Uterus (tissue), 4 donors: ENCODE data around the gene FOXA2. TPM values are rescaled to one million over a fixed set of nuclear protein-coding genes. Genes with fewer than 3 reads are reported as not detected.

ENCODE experiments used
- DNase-seq, 2 donors: peaks; one replicate each; pipeline ENCODE4 v3.0.0-alpha.2; 2019 to 2020
- H3K27ac ChIP-seq, 2 donors: fragments of 200-600 bp; sonication (generic); 1 replicate in 1 of 2; 2 replicates in 1 of 2; pipeline ENCODE4 v1.5.1; 2016 to 2018
- H3K27me3 ChIP-seq, 2 donors: fragments of 200-600 bp; sonication (generic); one replicate each; pipeline ENCODE4 v1.5.1; 2018 to 2019; ENCODE audit warnings: control low read depth in 1 of 2
- H3K36me3 ChIP-seq, 2 donors: fragments of 200-600 bp; sonication (generic); one replicate each; pipeline ENCODE4 v1.5.1; 2019; ENCODE audit warnings: control low read depth in 1 of 2
- H3K4me1 ChIP-seq, 2 donors: fragments of 200-600 bp; sonication (generic); one replicate each; pipeline ENCODE4 v1.5.1; 2018 to 2019; ENCODE audit warnings: control low read depth in 1 of 2
- H3K4me3 ChIP-seq, 2 donors: fragments of 200-600 bp; sonication (generic); 1 replicate in 1 of 2; 2 replicates in 1 of 2; pipeline ENCODE4 v1.5.1; 2018 to 2019; ENCODE audit warnings: mild to moderate bottlenecking in 1 of 2
- H3K9me3 ChIP-seq, 2 donors: fragments of 200-600 bp; sonication (generic); one replicate each; pipeline ENCODE4 v1.5.1; 2019; ENCODE audit warnings: control low read depth in 1 of 2
- CTCF ChIP-seq, 4 experiments: fragments of 200-600 bp in 2 of 4; fragments of 450-650 bp in 2 of 4; sonication (generic) in 2 of 4; IDR thresholded peaks; one replicate each; pipeline ENCODE4 v1.5.1; 2016 to 2019; ENCODE audit warnings: antibody characterized with exemption in 4 of 4, mild to moderate bottlenecking in 2 of 4, moderate library complexity in 1 of 4
- POLR2A ChIP-seq, 2 donors: fragments of 450-650 bp; IDR thresholded peaks; one replicate each; pipeline ENCODE4 v1.6.1; 2016; ENCODE audit warnings: antibody characterized with exemption in 2 of 2, mild to moderate bottlenecking in 1 of 2, moderate library complexity in 1 of 2
- intact Hi-C: fragments of 100-400 bp; cut with DNase I; formaldehyde crosslinking; loops from one replicate; pipeline ENCODE4 v1.15.1; 2023; ENCODE audit warnings: low total_unique reads
- total RNA-seq, 4 donors: library from RNA; depleted of rRNA in 3 of 4; stranded (reverse); fragments of >200 nt in 3 of 4; gene quantifications; one replicate each; pipeline versions ENCODE4 v1.1.0 to v1.2.4, GENCODE V29; 2014 to 2023
- donor health status: DM: yes; HTN: yes; CAD: no.

FOXA2 gene
- total RNA-seq, 4 donors from 2014 or later: 0.14 TPM; not detected in 3

DNA sequence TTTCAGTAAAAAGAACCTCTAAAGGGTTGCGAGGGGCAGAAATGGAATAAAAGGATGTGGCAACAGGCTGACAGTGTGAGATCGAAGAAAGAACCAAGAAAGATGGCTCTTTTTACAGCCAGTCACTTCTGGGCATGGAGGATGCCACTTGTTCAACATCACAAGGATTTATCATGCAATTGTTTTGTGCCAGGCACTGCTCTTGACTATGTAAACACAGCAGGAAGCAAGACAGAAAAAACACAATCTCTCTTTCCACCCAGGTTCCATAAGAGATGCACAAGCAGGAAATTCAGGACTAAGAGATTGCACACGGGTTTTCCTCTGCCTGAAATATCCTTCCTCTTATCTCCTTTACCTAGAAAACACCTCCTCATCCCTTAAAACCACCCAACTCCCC is 38.0 kb downstream of the FOXA2 start:
- no peak for DNase-seq
- intact Hi-C loops: no loop called here
- H3K27ac ChIP-seq: no peak overlapping the region

DNA sequence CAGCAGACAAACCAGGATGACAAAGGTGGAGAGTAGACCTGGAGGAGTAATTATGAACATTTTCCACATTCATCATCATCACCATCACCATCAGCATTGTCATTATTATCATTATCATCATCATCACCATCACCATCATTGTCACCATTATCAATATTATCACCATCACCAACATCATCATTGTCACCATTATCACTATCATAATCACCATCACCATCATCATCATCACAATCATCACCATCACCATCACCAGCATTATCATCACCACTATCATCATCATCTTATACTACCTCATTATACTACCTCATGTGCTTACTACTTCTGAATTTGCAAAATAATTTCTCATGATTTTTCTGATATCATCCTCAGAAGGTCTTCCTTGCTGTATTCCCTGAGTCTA is 39.3 kb downstream of the FOXA2 start:
- no peaks in the 10 kb centered on the region for H3K27me3 ChIP-seq
- TF ChIP-seq CTCF (IDR thresholded peaks at IDR 0.05) (no peak), POLR2A (IDR thresholded peaks at IDR 0.05) (no peak)
- no peak for DNase-seq
- no peaks in the 10 kb centered on the region for H3K9me3 ChIP-seq
- H3K36me3 ChIP-seq: no peaks in the 10 kb centered on the region
- no peak overlapping the region for H3K4me3 ChIP-seq
- no peaks in the 10 kb centered on the region for H3K4me1 ChIP-seq
- intact Hi-C loops: no loop called here
- H3K27ac ChIP-seq: no peak overlapping the region

More for the DNA sequence above, 38.0 kb downstream of the FOXA2 start:
- no peaks in the 10 kb centered on the region for H3K27me3 ChIP-seq
- H3K36me3 ChIP-seq: no peaks in the 10 kb centered on the region
- TF ChIP-seq POLR2A (IDR thresholded peaks at IDR 0.05) (no peak), CTCF (IDR thresholded peaks at IDR 0.05) (no peak)
- no peaks in the 10 kb centered on the region for H3K4me1 ChIP-seq
- H3K9me3 ChIP-seq: no peaks in the 10 kb centered on the region
- H3K4me3 ChIP-seq: no peak overlapping the region

GRCh38 chr20:22544462-22544861 is 39.9 kb downstream of the FOXA2 start:
- TF ChIP-seq POLR2A (IDR thresholded peaks at IDR 0.05) (no peak), CTCF (IDR thresholded peaks at IDR 0.05) (no peak)
- intact Hi-C loops: no loop called here
- Histone ChIP-seq H3K4me1 (no peaks in the 10 kb centered on the region), H3K36me3 (no peaks in the 10 kb centered on the region), H3K9me3 (no peaks in the 10 kb centered on the region), H3K27ac (no peak overlapping the region), H3K4me3 (no peak overlapping the region), H3K27me3 (no peaks in the 10 kb centered on the region)
- DNase-seq: no peak

DNA sequence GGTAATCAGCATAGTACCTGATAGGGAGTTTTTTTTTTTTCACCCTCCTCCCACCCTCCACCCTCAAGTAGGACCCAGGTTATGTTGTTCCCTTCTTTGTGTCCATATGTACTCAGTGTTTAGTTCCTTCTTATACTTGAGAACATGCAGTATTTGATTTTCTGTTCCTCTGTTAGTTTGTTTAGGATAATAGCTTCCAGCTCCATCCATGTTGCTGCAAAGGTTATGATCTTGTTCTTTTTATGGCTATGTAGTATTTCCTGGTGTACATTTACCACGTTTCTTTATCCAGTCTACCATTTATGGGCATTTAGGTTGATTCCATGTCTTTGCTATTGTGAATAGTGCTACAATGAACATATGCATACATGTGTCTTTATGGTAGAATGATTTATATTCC is 41.9 kb downstream of the FOXA2 start:
- no peak for DNase-seq
- Histone ChIP-seq H3K27me3 (no peaks in the 10 kb centered on the region), H3K27ac (no peak overlapping the region), H3K4me3 (no peak overlapping the region), H3K9me3 (no peaks in the 10 kb centered on the region), H3K36me3 (no peaks in the 10 kb centered on the region), H3K4me1 (no peaks in the 10 kb centered on the region)
- intact Hi-C loops: no loop called here
- TF ChIP-seq CTCF (IDR thresholded peaks at IDR 0.05) (no peak), POLR2A (IDR thresholded peaks at IDR 0.05) (no peak)

- no peaks in the 10 kb centered on the region for H3K9me3 ChIP-seq
- no peak for DNase-seq
- no peak overlapping the region for H3K4me3 ChIP-seq
- no peak for TF ChIP-seq POLR2A (IDR thresholded peaks at IDR 0.05)
- TF ChIP-seq CTCF (IDR thresholded peaks at IDR 0.05): no peak
- no peak overlapping the region for H3K27ac ChIP-seq
- intact Hi-C loops: no loop called here
- H3K36me3 ChIP-seq: no peaks in the 10 kb centered on the region
- no peaks in the 10 kb centered on the region for H3K27me3 ChIP-seq
- no peaks in the 10 kb centered on the region for H3K4me1 ChIP-seq
These were observed 43.5 kb downstream of the FOXA2 start for GRCh38 chr20:22540832-22541231.
